Neuronal stem cell (in vitro differentiated cells): ENCODE data around the gene FSCN2.

ENCODE experiments used
- DNase-seq: peaks from one replicate; pipeline ENCODE4 v3.0.0-alpha.2; 2013; ENCODE audit warnings: low spot score
- H2AFZ ChIP-seq: one replicate; pipeline ENCODE4 v1.6.1; 2013; ENCODE audit warnings: mild to moderate bottlenecking, low read length, inconsistent platforms
- H2AK5ac ChIP-seq: 2 replicates; pipeline ENCODE4 v1.6.1; 2013; ENCODE audit warnings: low read depth, mild to moderate bottlenecking, inconsistent platforms, low read length, moderate library complexity, mixed read lengths
- H2BK120ac ChIP-seq: 2 replicates; pipeline ENCODE4 v1.6.1; 2013; ENCODE audit warnings: low read depth, mild to moderate bottlenecking, inconsistent platforms, low read length, moderate library complexity, mixed read lengths
- H2BK12ac ChIP-seq: one replicate; pipeline ENCODE4 v1.6.1; 2013; ENCODE audit warnings: low read length, inconsistent platforms
- H2BK15ac ChIP-seq: 2 replicates; pipeline ENCODE4 v1.6.1; 2013; ENCODE audit warnings: mild to moderate bottlenecking, low read length, inconsistent platforms, mixed read lengths
- H2BK5ac ChIP-seq: one replicate; pipeline ENCODE4 v1.6.1; 2013; ENCODE audit warnings: inconsistent platforms, mild to moderate bottlenecking, low read length, moderate library complexity
- H3K14ac ChIP-seq: one replicate; pipeline ENCODE4 v1.6.1; 2013; ENCODE audit warnings: low read length, inconsistent platforms
- H3K18ac ChIP-seq: 2 replicates; pipeline ENCODE4 v1.6.1; 2013; ENCODE audit warnings: low read length, inconsistent platforms
- H3K23ac ChIP-seq: 2 replicates; pipeline ENCODE4 v1.6.1; 2013; ENCODE audit warnings: low read depth, mild to moderate bottlenecking, mixed read lengths, low read length, inconsistent platforms; ENCODE audit not compliant: poor library complexity
- H3K27ac ChIP-seq: replicated peaks from 3 replicates; pipeline ENCODE4 v1.5.1; 2013; ENCODE audit warnings: low read length, inconsistent platforms
- H3K27me3 ChIP-seq, 3 experiments: 2 replicates each; pipeline ENCODE4 v1.6.1; 2013; ENCODE audit warnings: low read length in 3 of 3, mild to moderate bottlenecking in 2 of 3, inconsistent platforms in 1 of 3, low read depth in 1 of 3, mixed read lengths in 1 of 3, moderate library complexity in 1 of 3; ENCODE audit not compliant: control insufficient read depth in 3 of 3, insufficient read depth in 3 of 3
- H3K36me3 ChIP-seq, 2 donors: replicated peaks in 1 of 2; 2 replicates each; pipeline ENCODE4 v1.6.1; 2013; ENCODE audit warnings: low read length in 2 of 2; ENCODE audit not compliant: control insufficient read depth in 2 of 2, insufficient read depth in 2 of 2
- H3K4ac ChIP-seq: 2 replicates; pipeline ENCODE4 v1.6.1; 2013; ENCODE audit warnings: inconsistent platforms, mild to moderate bottlenecking, low read length, moderate library complexity
- H3K4me1 ChIP-seq, 2 donors: 1 replicate in 1 of 2; 2 replicates in 1 of 2; pipeline ENCODE4 v1.6.1; 2013; ENCODE audit warnings: low read length in 2 of 2, low read depth in 1 of 2; ENCODE audit not compliant: control insufficient read depth in 2 of 2, insufficient read depth in 1 of 2
- H3K4me2 ChIP-seq: one replicate; pipeline ENCODE4 v1.6.1; 2013; ENCODE audit warnings: mild to moderate bottlenecking, low read length, inconsistent platforms; ENCODE audit not compliant: insufficient read depth, poor library complexity, severe bottlenecking
- H3K4me3 ChIP-seq, 2 donors: 2 replicates each; pipeline ENCODE4 v1.5.1; 2013; ENCODE audit warnings: low read length in 2 of 2, mild to moderate bottlenecking in 2 of 2, inconsistent platforms in 1 of 2, moderate library complexity in 1 of 2
- H3K79me1 ChIP-seq: one replicate; pipeline ENCODE4 v1.6.1; 2013; ENCODE audit warnings: low read depth, mild to moderate bottlenecking, inconsistent platforms, low read length, moderate library complexity
- H3K9ac ChIP-seq: one replicate; pipeline ENCODE4 v1.6.1; 2013; ENCODE audit warnings: mild to moderate bottlenecking, low read depth, low read length, inconsistent platforms; ENCODE audit not compliant: poor library complexity
- H3K9me3 ChIP-seq, 2 donors: replicated peaks in 1 of 2; 2 replicates each; pipeline versions ENCODE3 to v1.6.1; 2013; ENCODE audit warnings: low read length in 2 of 2, mild to moderate bottlenecking in 2 of 2, inconsistent platforms in 1 of 2, low read depth in 1 of 2, mixed read lengths in 1 of 2, moderate library complexity in 1 of 2; ENCODE audit not compliant: control insufficient read depth in 2 of 2, insufficient read depth in 1 of 2
- H4K8ac ChIP-seq: one replicate; pipeline ENCODE4 v1.6.1; 2013; ENCODE audit warnings: low read depth, mild to moderate bottlenecking, inconsistent platforms, low read length, moderate library complexity
- H4K91ac ChIP-seq: one replicate; pipeline ENCODE4 v1.6.1; 2013; ENCODE audit warnings: low read length, low read depth, mild to moderate bottlenecking, inconsistent platforms; ENCODE audit not compliant: poor library complexity
- WGBS, 2 donors: extraction: QIAGEN DNeasy Blood & Tissue Kit; methylation state at CpG; one replicate each; pipeline ENCODE4 v1.1.7; 2013; ENCODE audit warnings: missing lambda C conversion rate in 2 of 2, mixed read lengths in 1 of 2; ENCODE audit not compliant: insufficient read length in 2 of 2, insufficient replicate concordance in 1 of 2; ENCODE audit errors: extremely low coverage in 2 of 2; 5-methylcytosine and 5-hydroxymethylcytosine counted together

The FSCN2 gene

DNA sequence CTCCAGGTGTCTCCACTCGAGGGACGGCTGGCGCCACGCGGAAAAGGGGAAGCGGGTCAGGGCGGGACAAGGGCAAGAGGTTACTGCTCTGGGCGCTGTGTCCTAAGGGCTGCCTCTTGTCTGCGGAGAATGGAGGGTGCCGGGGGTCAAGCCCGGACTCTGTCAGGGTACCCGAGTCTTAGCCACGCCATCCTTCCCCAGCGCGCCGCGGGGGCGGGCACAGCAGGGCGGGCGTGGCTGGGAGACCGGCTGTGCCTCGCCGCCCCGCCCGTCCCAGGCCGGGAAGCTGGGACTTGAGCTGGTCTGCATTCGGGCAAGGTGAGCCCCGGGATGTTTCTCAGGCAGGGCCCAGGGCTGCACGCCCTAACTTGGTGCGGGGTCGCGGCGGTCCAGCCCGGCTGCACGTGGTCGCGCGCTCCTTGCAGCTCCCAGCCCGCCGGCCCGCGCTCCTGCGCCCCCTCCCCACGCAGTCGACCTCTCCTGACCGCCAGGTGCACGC, 9.3 kb upstream of the FSCN2 start:
- H2AFZ ChIP-seq, result no peak overlapping the region
- H3K9ac ChIP-seq, result peak overlapping the region; percentile 44
- H3K23ac ChIP-seq, result peak overlapping the region; percentile 97
- H3K4me1 ChIP-seq, result peaks cover 29 to 38% of the 10 kb centered on the region in 2 donors
- DNase-seq, result no peak
- H4K91ac ChIP-seq, result no peak overlapping the region
- H3K9me3 ChIP-seq, result no peaks in the 10 kb centered on the region
- no peak overlapping the region for H2BK5ac ChIP-seq
- H4K8ac ChIP-seq, result peak overlapping the region; percentile 70
- H3K4me2 ChIP-seq, result peak overlapping the region; percentile 69
- H3K18ac ChIP-seq, result peak overlapping the region; percentile 94
- peaks cover 13% of the 10 kb centered on the region for H3K79me1 ChIP-seq
- no peak overlapping the region for H2BK12ac ChIP-seq
- H2AK5ac ChIP-seq, result peak overlapping the region; percentile 94
- no peak overlapping the region for H3K27ac ChIP-seq
- no CpG with 5 or more reads among the region's 47 CpGs for WGBS, 2 donors
- H2BK15ac ChIP-seq, result peak overlapping the region; percentile 83
- no peak overlapping the region for H2BK120ac ChIP-seq
- peaks cover 0 to 43% (median 14%) of the 10 kb centered on the region in 3 experiments for H3K27me3 ChIP-seq
- no peak overlapping the region for H3K4ac ChIP-seq
- no peaks in the 10 kb centered on the region for H3K36me3 ChIP-seq
- peak overlapping the region; percentile 94 for H3K14ac ChIP-seq
- peak overlapping the region in 1 of 2 donors; percentile 69 for H3K4me3 ChIP-seq

DNA sequence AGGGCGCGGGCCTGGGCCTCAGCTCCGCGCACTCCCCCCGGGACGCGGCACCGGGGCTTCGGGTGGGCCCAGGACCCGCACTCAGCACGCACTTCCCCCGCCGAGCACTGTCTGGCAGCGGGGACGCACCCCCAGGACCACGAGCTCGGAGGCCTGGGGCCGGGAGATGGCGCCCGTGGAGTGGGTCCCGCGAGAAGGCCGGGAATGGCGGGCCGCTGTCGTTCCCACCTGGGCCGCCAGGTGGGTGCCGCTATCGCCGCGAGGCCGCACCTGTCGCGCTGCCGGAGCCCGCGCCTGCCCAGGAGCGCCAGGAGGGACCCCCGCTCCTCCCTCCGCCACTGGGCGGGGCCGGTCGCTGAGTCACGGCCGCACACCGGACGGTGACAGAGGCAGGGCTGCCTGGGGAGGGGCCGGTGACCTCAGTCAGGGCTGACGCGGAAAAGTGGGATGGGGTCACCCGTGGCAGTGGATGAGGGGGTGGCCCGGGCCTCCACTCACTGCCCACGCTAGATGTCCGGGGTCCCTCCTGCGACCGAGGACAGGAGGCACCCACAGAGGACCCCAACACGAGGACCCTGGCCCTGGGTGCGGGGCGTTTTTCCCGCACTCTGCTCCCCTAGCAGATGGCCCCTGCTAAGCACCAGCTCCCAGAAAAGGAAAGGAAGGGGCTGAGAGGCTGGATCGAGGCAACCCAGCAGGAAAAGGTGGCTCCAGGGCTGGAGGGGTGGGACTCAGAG, 8.7 kb upstream of the FSCN2 start:
- peaks cover 29 to 43% of the 10 kb centered on the region in 2 donors for H3K4me1 ChIP-seq
- peak overlapping the region; percentile 96 for H2AK5ac ChIP-seq
- peak overlapping the region; percentile 97 for H3K23ac ChIP-seq
- H4K8ac ChIP-seq, result peak overlapping the region; percentile 70
- H2BK15ac ChIP-seq, result peak overlapping the region; percentile 89
- peaks cover 0 to 43% (median 14%) of the 10 kb centered on the region in 3 experiments for H3K27me3 ChIP-seq
- no CpG with 5 or more reads among the region's 61 CpGs for WGBS, 2 donors
- H3K9ac ChIP-seq, result peak overlapping the region; percentile 44
- no peak overlapping the region for H3K4ac ChIP-seq
- no peak for DNase-seq
- H3K4me3 ChIP-seq, result peak overlapping the region in 1 of 2 donors; percentile 69
- no peak overlapping the region for H3K27ac ChIP-seq
- H3K79me1 ChIP-seq, result peaks cover 12% of the 10 kb centered on the region
- no peak overlapping the region for H2AFZ ChIP-seq
- peak overlapping the region; percentile 94 for H3K18ac ChIP-seq
- no peak overlapping the region for H4K91ac ChIP-seq
- no peak overlapping the region for H2BK120ac ChIP-seq
- H3K36me3 ChIP-seq, result no peaks in the 10 kb centered on the region
- H2BK12ac ChIP-seq, result peak overlapping the region; percentile 73
- H2BK5ac ChIP-seq, result no peak overlapping the region
- H3K14ac ChIP-seq, result peak overlapping the region; percentile 94
- H3K4me2 ChIP-seq, result peak overlapping the region; percentile 69
- H3K9me3 ChIP-seq, result no peaks in the 10 kb centered on the region

DNA sequence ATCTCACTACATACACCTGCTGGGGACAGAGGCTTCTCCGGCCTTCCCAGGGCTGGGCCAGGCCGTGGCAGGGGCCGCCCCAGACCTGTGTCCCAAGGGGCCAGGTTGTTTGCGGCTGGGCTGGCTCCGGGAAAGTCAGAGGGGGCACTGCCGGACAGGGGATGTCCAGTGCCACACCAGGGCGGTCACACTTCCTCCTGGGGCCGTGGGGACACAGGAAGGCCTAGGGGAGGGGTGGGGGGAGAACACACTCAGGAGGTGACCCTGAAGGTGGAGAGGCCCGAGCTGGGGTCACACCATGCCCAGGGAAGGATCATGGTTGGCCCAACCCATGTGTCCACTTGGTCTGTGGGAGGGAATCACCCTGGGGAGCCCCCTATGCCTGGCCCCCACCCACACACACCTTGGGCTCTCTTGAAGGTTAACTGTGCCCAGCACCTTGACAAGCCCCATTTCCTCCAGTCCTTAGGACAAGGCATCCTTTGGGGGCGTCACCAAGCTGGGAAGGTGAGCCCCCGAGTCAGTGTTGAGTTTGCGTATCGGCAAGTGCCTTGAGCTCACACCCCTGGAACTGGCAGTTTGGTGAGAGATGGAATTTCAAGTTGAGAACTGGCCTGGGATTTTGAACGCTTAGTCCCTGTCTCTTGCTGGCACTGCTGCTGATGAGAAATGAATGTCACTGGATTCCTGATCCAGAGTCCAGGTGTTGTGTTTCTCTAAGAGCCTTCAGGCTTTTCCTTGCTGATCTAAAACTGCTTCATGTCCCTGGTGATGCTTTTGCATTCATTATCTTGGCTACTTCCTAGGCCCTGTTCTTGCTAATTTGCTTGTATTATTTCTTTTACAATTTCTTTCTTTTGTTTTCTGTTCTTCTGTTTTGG, 7.9 kb upstream of the FSCN2 start:
- Histone ChIP-seq H3K4ac (peak overlapping the region; percentile 53), H3K79me1 (peaks cover 12% of the 10 kb centered on the region), H3K36me3 (no peaks in the 10 kb centered on the region), H3K23ac (peak overlapping the region; percentile 97), H4K91ac (no peak overlapping the region), H2BK12ac (no peak overlapping the region), H3K4me2 (no peak overlapping the region), H3K4me1 (peaks cover 29 to 43% of the 10 kb centered on the region in 2 donors), H2AK5ac (peak overlapping the region; percentile 96), H3K27ac (no peak overlapping the region), H3K9me3 (no peaks in the 10 kb centered on the region), H3K9ac (no peak overlapping the region), H4K8ac (no peak overlapping the region), H3K14ac (no peak overlapping the region), H2BK15ac (peak overlapping the region; percentile 89), H2AFZ (no peak overlapping the region), H3K4me3 (no peak overlapping the region), H3K18ac (peak overlapping the region; percentile 94), H2BK120ac (no peak overlapping the region), H3K27me3 (peaks cover 0 to 43% (median 14%) of the 10 kb centered on the region in 3 experiments), H2BK5ac (no peak overlapping the region)
- WGBS, 2 donors, result no CpG with 5 or more reads among the region's 14 CpGs
- no peak for DNase-seq
